ENCODE results near the gene ZSCAN10. TPM values are rescaled to one million over a fixed set of nuclear protein-coding genes. Genes with fewer than 3 reads are reported as not detected.

The ZSCAN10 gene
- total RNA-seq, 1 donor from 2014 or later, result 0.30 TPM

GRCh38 chr16:3049921-3050481 is 49.1 kb downstream of the ZSCAN10 start:
- intact Hi-C loops (cut with micrococcal nuclease), result no loop called here

DNA sequence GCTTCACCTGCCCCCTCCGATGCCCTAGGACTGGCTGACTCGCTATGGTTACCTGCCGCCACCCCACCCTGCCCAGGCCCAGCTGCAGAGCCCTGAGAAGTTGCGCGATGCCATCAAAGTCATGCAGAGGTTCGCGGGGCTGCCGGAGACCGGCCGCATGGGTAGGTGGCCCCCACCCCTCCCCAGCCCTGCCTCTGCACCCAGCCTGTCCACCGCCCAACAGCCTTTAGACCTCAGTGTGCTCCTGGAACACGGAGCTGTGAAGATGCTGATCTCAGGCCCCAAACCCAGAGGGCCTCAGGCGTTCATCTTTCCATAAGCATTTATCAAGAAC is 51.7 kb downstream of the ZSCAN10 start:
- intact Hi-C loops (cut with micrococcal nuclease), result no loop called here

DNA sequence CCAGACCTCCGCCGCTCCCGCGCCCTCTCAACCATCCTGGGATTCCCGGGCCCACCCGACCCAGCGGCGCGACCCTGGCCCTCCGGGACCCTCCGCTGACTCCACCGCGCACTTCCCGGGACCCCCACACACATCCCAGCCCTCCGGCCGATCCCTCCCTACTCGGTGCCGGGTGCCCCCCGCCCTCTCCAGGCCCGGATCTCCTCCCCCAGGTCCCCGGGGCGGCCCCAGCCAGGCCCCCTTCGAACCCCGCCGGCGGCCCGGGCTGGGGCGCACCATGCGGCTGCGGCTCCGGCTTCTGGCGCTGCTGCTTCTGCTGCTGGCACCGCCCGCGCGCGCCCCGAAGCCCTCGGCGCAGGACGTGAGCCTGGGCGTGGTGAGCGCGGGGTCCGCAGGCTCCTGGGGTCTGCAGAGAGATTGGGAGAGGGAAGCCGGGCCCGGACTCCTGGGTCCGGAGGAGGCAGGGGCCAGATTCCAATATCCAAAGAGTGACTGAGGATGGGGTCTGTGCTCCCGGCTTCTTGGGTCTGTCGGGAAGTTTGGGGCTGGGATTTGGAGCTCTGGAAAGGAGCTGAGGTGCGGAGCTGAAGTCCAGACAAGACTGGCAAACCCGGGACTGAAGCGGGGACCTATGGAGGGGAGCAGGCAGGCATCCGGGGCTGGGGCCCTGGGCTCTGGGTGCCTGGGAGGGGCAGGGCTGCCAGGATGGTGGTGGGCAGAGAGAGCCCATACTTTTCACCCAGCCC is 52.3 kb downstream of the ZSCAN10 start:
- intact Hi-C loops (cut with micrococcal nuclease), result no loop called here

- intact Hi-C loops (cut with micrococcal nuclease), result loop anchor here (2.0 kb wide), 1 partner anchor 15 kb away; no protein-coding TSS in a partner anchor
These were observed 53.1 kb downstream of the ZSCAN10 start, which contains the start of gene MMP25 for GRCh38 chr16:3045758-3046640. MMP25 (plus strand) TSS chr16:3046561; CDS start chr16:3046918, 357 bp downstream.

- intact Hi-C loops (cut with micrococcal nuclease), result loop anchor here (2.0 kb wide), 1 partner anchor 14 kb away; no protein-coding TSS in a partner anchor
These were observed 54.4 kb downstream of the ZSCAN10 start for GRCh38 chr16:3044708-3045107.

- intact Hi-C loops (cut with micrococcal nuclease), result no loop called here
These were observed 56.7 kb downstream of the ZSCAN10 start for GRCh38 chr16:3042376-3042775.

DNA sequence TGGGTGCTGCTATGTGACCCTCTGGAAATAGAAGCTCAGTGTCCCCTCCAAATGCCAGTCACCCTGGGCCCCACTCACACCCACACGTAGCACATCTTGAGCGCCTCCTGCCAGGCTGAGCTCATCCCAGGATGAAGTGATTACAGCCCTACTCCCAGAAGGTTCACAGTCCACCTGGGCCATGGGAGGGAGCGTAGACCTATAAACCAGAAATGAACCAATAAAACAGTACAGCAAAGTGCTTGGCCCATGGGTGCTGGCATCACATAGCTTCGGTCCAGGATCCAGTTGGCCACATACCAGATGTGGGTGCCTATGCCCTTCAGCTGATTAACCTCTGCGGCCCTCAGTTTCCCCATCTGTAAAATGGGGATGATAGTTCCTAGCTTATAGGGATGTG is 60.2 kb downstream of the ZSCAN10 start:
- intact Hi-C loops (cut with micrococcal nuclease), result no loop called here

Other genes starting within 250 kb of the ZSCAN10 start
- gene PRSS22, start 241.1 kb downstream of the ZSCAN10 start, total RNA-seq, result not detected in 2 replicates
- 20.0 and 23.6 TPM in 2 replicates for gene FLYWCH2, start 216.1 kb downstream of the ZSCAN10 start, total RNA-seq
- 61.6 and 67.3 TPM in 2 replicates for gene FLYWCH1, start 187.4 kb downstream of the ZSCAN10 start, total RNA-seq
- gene KREMEN2, start 135.0 kb downstream of the ZSCAN10 start, total RNA-seq, result not detected in 2 replicates
- gene PAQR4, start 129.9 kb downstream of the ZSCAN10 start, total RNA-seq, result 43.0 and 49.9 TPM in 2 replicates
- 124 and 125 TPM in 2 replicates for gene PKMYT1, start 118.8 kb downstream of the ZSCAN10 start, total RNA-seq
- gene CLDN9, start 86.4 kb downstream of the ZSCAN10 start, total RNA-seq, result 0.43 and 0.77 TPM in 2 replicates
- not detected in 2 replicates for gene CLDN6, start 81.1 kb downstream of the ZSCAN10 start, total RNA-seq
- 4.8 and 5.7 TPM in 2 replicates for gene TNFRSF12A, start 78.9 kb downstream of the ZSCAN10 start, total RNA-seq
- 29.2 and 31.2 TPM in 2 replicates for gene HCFC1R1, start 75.4 kb downstream of the ZSCAN10 start, total RNA-seq
- gene THOC6, start 75.3 kb downstream of the ZSCAN10 start, total RNA-seq, result 64.3 and 65.9 TPM in 2 replicates
- gene BICDL2, start 62.4 kb downstream of the ZSCAN10 start, total RNA-seq, result 0.20 and 0.23 TPM in 2 replicates
- 71.1 and 75.1 TPM in 2 replicates for gene MMP25, start 52.7 kb downstream of the ZSCAN10 start, total RNA-seq
- gene IL32, start 33.7 kb downstream of the ZSCAN10 start, total RNA-seq, result 3,664 and 3,681 TPM in 2 replicates
- 0.23 TPM in 1 of 2 replicates, not detected in the other for gene ZNF205, start 13.3 kb upstream of the ZSCAN10 start, total RNA-seq
- 10.8 and 11.0 TPM in 2 replicates for gene ZNF213, start 35.7 kb upstream of the ZSCAN10 start, total RNA-seq
- not detected in 2 replicates for gene OR1F1, start 88.9 kb upstream of the ZSCAN10 start, total RNA-seq
- gene ZNF200, start 135.9 kb upstream of the ZSCAN10 start, total RNA-seq, result 14.4 and 16.5 TPM in 2 replicates
- 0.09 and 0.25 TPM in 2 replicates for gene MEFV, start 157.3 kb upstream of the ZSCAN10 start, total RNA-seq
- gene ZNF263, start 184.2 kb upstream of the ZSCAN10 start, total RNA-seq, result 26.0 and 27.4 TPM in 2 replicates
- gene TIGD7, start 206.1 kb upstream of the ZSCAN10 start, total RNA-seq, result 3.5 and 4.1 TPM in 2 replicates
- gene ZNF75A, start 206.2 kb upstream of the ZSCAN10 start, total RNA-seq, result 43.2 and 51.2 TPM in 2 replicates